ENCODE measurements around the gene PRICKLE2.

PRICKLE2 gene

DNA sequence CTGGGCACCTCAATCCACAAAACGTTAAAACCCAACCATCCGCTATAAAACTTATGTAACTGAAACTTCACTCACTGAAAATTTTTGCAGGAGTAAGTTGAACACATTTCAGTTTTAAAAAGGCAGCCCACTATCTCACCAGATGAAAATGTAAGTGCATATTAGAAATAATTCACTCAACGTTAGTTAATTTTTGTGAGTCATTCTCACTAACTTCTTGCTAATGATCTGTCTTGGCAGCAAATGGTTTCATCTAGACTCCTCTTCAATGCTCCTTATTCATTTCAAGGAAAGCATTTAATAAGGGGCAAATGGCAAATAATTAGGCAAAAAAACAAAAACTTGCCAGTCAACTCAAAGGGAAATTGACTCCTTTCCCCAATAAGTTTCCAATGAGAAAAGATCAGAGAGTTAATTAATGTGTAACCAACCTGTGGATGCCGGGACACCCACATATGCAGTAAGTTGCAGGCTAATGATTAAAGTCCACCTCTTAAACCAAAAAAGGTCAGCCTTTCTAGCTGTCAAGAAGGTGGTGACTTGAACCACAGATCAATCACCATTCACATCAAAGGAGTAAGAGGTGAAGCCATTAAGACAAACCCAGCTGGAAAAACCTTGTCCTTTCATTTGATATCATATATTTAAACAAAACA is 22.9 kb upstream of the PRICKLE2 start:
- ATAC-seq: no peak

DNA sequence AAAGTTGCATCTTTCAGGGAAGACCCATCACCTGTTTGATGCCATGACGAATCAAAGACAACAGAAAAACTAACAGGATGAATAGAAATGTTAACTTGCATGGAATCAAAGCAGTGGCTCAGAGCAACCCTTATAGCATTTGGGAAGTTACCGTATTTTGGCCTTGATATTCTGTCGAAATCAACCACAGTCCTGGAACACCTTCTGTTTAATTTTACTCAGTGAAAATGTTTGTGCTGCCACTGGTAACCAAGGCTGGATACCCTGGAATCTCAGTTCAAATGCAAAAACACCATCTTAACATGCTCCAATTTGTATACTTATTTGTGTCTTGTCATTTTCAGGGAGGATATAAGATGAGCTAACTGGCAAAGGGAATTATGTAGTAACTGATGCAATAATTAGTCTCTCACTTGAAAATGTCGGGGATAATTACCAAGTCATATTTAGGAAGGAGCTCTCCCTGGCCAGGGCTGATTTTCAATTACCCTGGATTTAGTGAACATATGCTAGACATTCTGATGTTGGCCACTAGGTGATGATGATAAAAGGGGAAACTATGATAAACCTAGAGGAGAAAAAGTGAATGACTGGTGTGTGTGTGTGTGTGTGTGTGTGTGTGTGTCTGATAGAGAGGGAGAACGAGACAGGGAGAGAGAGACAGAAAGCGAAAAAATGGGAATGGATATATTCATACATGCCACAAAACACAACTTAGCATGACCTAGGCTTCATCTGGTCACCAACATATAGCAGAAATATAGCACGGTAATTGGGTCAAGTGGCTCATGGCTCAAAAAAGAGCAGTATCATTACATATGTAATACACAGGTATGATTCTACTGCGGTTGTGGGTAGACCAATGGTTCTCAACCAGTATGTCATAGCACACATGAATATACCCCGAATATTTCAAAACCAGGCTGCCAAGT is 19.0 kb upstream of the PRICKLE2 start:
- no peak for ATAC-seq

DNA sequence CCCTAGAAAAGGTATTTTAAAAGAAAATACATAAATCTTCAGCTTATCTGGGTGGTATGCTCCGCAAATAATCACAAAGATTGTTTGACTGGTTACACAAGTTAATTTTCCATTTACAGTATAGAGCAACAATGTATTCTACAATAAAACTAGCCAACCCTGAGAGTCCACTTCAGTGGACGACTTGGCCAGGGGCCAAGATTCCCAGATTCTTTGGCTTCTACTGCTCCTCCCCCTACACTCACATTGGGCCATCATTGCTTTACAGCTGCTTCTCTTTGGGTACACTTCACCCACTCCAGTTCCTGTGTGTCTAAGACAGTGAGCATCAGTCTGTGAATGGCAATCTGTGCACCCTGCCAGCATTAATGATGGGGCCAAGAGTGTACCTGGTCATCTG is 17.2 kb upstream of the PRICKLE2 start:
- ATAC-seq: no peak

DNA sequence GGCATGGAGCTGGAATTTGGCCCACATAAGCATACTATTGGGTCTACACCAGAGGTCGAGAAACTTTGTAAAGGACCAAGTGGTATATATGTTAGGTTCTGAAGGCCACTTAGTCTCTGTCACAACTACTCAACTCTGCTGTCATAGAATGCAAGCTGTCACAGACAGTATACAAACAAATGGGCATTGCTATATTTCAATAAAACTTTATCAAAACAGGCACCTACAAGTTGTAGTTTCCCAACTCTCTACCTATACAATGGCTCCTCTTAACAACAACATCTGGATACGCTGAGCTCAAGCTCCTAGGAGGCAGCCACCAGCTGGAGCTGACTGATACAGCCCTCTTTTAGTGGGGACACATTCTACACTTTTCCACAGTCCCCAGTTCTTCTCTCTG is 15.7 kb upstream of the PRICKLE2 start:
- ATAC-seq: no peak

DNA sequence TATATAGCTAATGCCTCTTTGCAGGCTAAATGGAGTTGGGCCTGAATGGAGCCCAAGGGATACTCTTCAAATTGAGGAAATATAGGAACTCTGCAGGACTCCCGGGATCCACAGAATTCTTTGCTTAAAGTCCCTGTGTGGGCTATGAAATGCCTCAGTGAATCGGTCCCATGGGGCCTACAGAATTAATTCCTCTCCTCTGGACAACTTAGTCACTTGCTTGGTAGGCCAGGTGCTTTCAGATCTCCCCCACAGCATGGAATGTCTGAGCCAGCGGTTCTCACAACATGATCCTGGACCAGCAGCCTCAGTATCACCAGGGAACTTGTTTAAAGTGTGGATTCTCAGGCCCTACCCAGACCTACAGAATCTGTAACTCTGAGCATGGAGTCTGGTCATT is 15.1 kb upstream of the PRICKLE2 start:
- no peak for ATAC-seq

DNA sequence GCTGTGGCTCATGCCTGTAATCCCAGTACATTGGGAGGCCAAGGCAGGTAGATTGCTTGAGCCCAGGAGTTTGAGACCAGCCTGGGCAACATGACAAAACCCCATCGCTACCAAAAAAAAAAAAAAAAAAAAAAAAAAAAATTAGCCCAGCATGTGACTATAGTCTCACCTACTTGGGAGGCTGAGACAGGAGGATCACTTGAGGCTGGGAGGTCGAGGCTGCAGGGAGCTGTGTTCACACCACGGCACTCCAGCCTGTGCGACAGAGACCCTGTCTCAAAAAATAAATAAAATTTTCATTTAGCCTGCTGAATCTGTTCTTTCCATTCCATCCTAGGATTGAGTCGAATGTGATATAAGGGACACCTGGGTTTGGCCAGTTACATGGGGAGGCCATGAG is 14.6 kb upstream of the PRICKLE2 start:
- ATAC-seq: no peak

DNA sequence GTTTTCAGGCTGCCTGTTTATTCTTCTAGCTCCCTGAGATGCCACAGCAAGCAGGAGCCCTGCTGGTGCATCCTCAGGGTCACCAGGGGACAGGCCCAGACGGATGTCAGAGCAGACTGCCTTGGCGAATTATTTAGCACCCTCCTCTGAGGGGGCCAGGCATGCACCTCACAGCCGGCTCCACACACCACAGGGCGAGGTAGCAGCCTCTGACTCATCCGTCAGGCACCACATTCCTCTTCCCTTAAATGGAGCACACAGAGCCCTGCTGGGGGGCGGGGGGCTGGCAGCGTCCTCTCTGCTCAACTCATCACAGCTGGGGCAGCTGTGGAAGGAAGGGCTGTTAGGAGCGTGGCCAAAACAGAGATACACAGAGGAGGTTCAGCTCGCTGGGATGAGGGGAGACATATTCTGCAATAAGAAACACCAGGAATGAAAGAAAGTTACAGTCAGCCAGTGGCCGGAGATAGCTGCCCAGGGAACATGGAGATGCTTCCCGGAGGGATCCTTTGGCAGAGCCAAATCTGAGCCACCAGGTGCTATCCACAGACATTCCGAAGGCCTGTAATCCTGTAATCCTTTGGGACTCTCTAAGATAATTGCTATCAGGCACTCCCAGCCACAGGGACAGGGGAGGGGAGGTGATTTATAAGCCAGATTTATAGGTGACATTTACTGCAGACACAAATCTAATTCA is 13.9 kb upstream of the PRICKLE2 start:
- ATAC-seq: no peak

DNA sequence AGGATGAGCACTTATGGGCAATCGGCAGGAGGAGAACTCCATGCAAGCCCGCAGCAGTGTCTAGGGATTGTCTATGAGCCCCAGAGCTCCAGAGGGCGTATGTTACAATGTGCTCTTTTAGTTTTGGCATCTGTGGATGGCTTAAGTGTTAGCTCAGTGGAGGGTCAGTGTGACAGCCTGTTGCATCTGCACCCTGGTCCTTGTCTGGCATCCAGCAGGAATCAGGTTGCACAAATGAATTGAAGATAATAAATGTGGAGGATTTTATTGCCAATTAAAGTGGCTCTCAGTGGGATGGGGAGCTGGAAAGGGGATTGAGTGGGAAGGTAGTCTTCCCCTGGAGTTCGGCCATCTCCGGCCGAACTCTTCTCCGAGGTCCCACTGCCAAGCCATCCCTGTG is 11.8 kb upstream of the PRICKLE2 start:
- no peak for ATAC-seq

DNA sequence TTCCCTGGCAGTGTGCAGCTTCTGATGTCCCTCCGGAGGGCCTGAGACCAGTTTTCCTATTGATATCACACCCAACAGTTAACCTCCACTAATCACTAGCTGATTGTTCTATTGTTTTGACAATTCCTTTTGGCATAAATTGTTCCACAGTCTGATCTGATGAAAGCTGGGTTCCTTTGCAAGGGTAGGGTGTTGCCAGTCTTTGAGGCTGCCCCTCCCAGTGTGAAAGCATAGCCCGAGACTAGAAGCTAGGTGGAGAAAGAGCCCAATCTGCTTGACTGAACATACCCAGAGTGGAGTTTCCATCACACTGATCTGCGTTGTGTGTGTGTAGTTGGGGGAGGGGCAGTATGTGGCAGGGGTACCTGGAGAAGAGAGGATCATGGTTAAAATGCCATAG is 10.3 kb upstream of the PRICKLE2 start:
- ATAC-seq: no peak

DNA sequence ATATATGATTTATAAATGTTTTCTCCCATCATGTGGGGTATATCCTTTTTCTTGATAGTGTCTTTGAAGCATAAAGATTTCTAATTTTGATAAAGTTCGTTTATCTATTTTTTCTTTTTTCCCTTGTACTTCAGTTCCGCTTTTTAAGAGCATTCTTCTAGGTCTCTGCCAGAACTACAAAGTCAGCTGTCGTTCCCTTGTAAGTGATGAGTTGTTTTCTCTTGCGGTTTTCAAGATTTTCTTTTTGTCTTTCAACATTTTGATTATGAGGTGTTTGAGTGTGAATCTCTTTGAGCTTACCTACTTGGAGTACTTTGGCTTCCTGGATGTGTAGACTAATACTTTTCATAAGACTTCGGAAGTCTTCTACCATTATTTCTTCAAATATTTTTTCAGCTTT is 9.3 kb upstream of the PRICKLE2 start:
- ATAC-seq: no peak

DNA sequence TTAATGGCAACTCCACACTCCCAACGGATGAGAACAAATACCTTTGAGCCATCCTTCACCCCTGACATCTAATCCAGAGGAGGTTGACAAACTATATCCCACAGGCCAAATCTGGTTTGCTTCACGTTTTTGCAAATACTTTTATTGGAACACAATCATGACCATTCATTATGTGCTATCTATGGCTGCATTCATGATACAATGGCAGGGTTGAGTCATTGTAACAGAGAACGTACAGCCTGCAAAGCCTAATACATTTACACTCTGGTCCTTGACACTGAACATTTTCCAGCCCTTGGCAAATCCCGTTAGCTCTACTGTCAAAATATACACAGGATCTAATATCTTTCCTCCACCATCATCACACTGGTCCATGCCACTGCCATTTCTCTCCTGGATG is 7.6 kb upstream of the PRICKLE2 start:
- no peak for ATAC-seq

DNA sequence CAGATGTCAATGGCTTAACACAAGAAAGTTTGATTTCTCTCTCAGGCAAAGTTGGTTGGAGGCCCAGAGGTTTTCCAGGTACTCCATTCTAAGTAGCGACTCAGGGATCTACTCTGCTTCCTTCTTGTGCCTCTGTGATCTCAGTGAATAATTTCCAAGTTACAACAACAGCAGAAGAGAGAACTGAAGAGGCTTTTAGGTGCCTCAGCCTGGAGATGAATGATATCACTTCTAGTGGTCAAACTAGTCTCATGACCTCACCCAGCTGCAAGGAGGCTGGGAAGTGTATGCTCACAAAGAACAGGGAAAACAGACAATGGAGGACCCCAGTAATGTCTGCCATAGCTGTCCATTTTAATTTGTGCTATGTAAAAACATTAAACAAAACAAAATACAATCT is 4.6 kb upstream of the PRICKLE2 start:
- no peak for ATAC-seq

DNA sequence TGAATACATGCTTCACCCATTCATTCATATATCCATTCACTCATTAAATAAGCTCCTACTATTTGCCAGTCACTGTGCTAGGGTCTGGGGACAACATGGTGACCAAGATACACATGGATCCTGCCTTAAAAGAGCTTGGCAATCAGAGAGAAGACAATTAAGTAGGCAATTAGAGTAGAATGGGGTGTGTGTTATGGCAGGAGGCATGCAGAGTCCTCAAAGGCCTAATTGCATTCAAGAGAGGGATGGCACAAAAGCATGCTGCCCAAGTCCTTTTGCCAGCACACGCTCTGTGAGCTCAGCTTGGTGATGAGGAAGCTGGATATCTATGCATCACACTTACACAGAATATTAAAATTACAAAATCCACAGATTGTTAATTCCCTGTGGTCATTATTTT is 2.8 kb upstream of the PRICKLE2 start:
- no peak for ATAC-seq

DNA sequence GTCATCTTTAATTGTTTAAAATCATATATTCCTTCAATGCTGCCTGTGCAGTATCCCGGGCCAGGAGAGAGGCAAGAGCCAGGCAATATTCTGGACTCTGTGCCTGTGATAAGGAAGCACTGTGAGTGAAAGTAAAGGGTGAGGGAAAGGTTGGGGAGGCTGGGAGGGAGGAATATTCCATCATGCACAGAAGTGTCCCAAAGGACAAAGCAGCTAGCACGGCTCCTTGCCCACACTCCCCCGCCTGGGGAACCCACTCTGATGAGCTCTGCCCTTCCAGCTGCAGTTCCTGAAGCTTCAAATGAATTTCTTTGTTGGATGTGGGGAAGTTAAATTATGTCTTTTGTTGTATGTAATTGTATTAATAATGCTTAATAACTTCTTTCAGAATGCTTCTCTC is 1.5 kb upstream of the PRICKLE2 start:
- no peak for ATAC-seq

DNA sequence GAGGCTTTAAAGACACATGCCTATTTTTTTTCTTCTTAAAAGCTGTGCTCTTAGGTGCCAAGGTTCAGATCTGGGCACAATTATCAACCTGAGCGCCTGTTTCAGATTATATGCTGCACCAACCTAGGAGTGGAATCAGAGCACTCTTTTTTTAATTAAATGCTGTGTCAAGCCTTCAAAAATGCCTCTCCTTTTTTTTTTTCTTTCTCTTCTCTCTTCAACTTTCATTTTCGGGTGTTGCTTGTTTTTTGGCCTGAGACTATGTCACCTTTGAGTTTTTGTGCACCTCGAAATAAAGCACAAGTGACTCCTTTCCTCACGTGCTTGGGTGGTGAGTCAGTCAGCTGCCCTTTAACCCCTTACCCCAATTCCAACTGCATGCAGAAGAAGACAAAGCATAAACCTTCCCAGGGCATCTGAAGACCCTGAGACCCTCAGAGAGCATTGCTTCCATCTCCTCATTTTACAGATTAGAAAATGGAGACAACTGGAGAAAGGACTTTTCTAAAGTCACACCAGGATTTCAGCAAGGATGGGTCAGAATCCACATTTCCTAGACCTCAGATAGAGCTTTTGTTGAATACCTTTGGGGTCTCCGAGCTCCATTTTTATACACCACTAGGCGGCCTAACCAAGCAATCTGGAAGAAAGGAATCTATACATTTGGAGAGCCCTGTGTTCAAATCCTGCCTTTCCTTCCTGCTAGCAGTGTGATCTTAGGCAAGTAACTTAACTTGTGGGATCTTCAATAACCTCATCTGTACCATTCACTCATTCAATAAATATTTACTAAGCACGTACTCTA is 631 bp upstream of the PRICKLE2 start:
- ATAC-seq: no peak

DNA sequence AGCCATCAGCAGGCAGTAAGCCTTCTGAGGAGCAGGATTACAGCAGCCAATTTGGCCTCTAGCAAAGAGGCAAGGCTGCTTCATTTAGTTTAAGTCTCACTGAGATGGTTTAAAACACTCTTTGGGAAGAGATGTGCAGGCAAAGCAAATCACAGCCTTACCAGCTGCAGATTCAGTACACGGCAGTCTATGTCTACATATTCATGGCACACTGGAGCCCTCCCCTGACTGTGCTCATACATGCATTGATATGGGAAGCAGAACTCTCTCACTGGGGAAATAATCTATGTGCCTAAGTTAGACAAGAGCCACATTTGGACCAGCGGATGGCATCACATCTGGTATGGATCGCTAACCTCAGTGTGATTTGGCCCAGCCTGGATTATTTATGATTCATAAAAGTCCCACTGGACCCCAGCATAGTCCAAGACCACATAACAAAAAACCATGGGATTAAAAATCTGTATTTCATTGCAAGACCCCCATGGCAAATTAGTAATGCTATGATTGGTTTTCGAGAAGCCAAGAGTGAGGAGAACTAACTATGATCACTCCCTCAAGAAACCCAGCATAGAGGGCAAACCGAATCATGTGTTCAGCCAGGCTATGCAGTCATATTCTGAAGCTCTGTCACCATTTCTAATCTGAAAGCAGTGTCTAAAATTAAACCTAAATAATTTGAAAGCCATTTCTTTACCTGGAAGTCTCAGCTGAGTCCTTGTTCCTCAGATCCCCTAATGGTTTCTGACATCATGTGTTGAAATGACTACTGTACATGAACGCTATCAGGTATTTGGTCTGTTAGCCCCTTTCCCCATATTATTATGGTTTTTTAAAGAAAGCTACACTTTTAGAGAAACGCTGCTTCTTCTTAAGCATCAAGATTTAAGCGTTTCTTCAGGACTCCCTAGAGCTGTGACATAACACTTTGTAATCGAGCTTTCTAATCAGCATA is 1.2 kb downstream of the PRICKLE2 start:
- ATAC-seq: no peak

DNA sequence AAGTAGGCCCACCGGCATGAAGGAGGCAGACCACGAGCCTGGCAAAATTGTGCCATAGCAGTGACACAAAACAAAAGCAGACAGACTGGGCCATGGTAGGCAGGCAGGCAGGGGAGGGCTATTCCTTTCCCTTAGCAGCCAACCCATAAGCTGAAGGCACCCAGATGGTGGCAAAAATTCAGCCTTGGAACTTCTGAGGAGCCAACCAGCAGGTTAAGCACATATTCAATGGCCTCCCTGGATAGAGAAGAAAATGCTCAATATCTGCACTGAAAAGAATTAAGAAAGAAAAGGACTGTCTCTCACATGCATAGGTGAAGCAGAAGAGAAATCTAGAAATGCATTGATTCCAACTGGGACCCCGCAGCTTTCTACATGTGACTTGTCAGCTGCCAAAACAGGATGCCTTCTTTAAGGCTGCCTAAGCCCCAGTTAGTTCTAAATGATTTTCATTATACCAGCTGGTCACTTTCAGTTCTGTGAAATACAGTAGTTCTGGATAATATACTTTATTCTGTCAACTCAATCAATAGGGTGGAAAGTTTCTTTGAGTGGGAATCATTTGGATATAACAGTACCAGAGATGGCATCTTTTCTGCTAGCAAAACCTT is 2.7 kb downstream of the PRICKLE2 start:
- no peak for ATAC-seq

DNA sequence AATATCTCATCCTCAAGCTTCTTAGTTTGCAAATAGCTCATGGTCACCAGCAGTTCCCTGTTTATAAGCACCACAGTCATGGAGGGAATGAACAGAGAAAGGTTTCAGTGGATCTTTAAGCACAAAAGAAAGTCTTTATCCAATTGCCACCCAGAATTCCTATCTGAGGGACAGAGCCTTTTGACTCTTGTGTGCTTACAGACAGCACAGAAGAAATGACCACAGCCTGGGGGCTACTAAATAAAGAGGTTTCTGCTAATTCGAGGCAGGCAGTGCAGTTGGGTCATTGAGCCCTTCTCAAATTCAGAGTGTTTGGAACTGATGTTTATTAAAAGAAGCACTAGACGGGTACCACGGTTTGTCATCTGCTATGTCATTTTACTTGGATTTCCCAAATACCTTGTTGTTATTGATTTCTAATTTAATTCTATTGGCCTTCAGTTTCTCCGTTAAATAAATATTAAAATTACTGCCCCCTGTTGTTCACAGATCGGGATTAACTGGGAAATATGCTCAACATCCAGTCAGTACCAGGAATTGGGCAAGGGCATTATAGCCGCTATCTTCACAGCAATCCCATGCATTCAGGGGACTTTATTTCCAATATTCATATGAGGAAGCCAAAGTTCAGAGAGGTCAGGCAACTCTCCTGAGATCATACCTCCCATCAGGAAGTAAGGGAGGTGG is 3.6 kb downstream of the PRICKLE2 start:
- ATAC-seq: no peak

DNA sequence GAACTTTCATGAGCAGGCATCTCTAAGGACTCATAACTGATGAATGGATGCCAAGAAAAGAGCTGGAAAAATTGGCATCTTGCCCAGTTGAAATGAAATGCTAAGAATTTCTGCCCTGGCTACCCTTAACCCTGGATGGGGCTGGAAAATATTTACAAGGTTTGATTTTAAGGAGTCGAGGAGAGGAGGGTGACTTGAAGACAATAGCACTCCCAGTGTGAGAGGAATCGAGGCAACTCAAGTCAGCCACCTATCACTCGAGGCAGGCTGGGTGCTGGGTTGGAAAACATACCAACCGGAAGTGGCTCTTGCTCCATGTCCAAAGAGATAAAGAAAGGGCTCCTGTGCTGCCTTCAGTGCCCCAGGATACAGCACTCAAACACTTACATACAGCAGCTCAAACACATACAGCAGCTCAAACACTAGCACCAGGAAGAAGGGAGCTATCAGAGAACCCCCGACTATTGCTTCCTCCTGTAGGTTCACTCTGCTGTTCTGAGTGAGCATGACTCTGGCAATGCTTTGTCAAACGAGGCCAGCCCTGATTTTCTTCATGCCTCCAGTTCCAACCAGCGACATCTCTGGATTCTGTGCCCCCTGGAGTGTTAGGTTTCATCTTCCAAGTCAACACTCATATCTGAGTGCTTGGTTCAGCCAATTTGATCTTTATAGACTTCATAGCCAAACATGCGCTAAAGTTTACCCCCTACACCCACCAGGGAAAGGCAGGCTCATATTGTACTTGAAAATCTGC is 4.9 kb downstream of the PRICKLE2 start:
- ATAC-seq: no peak

DNA sequence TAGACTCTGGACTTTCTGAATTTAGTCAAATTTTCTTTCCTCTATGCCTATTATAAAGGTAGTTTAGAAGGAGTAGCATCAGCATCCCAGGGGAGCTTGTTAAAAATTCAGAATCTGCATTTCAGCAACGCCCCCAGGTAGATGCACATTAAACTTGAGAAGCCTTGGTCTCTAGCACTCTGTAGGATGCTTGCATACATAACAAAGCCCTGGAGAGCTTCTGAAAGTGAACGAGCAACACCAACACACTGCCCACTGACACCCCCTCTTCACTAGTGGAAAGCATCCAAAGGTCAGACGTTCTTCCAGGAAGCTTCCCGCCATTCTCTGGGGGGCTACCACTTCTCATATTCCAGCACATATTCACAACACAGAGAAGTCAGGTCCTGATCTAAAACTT is 6.5 kb downstream of the PRICKLE2 start:
- ATAC-seq: no peak

Data from activated CD4-positive, CD25-positive, alpha-beta regulatory T cell treated with anti-CD3 and anti-CD28 coated beads, Interleukin-2, amount 50 U/mL, for 24 hours (primary cell).